DOHH2 (cell line): Measurements from ENCODE around the gene PRPS2.

Experiments used
- H3F3A ChIP-seq: fragments of 200-600 bp; sonication (generic), shearing (Covaris generic); 2 replicates; pipeline ENCODE4 v1.6.0; 2016; ENCODE audit warnings: antibody characterized with exemption, mild to moderate bottlenecking; ENCODE audit not compliant: control insufficient read depth, insufficient read depth
- H3K27ac ChIP-seq: fragments of 200-600 bp; sonication (generic); 2 replicates; pipeline ENCODE4 v1.5.1; 2014; ENCODE audit warnings: low read depth, mild to moderate bottlenecking, low read length, moderate library complexity
- H3K27me3 ChIP-seq: fragments of 200-600 bp; sonication (generic); 2 replicates; pipeline ENCODE4 v1.6.1; 2014; ENCODE audit warnings: mild to moderate bottlenecking, low read length, mixed read lengths; ENCODE audit not compliant: control insufficient read depth
- H3K36me3 ChIP-seq: fragments of 200-600 bp; sonication (generic); 2 replicates; pipeline ENCODE4 v1.6.1; 2014; ENCODE audit warnings: mild to moderate bottlenecking, low read length, moderate library complexity, mixed read lengths; ENCODE audit not compliant: control insufficient read depth
- H3K4me1 ChIP-seq: fragments of 200-600 bp; sonication (generic); 2 replicates; pipeline ENCODE4 v1.6.1; 2014; ENCODE audit warnings: mild to moderate bottlenecking, low read length, mixed read lengths; ENCODE audit not compliant: control insufficient read depth
- H3K4me2 ChIP-seq: fragments of 200-600 bp; sonication (generic); 2 replicates; pipeline ENCODE4 v1.6.0; 2014; ENCODE audit warnings: mild to moderate bottlenecking, low read length, moderate library complexity
- H3K4me3 ChIP-seq: fragments of 200-600 bp; sonication (generic); 2 replicates; pipeline ENCODE4 v1.5.1; 2014; ENCODE audit warnings: mild to moderate bottlenecking, low read length, mixed read lengths
- H3K79me2 ChIP-seq: fragments of 200-600 bp; sonication (generic); 2 replicates; pipeline ENCODE4 v1.6.1; 2014; ENCODE audit warnings: mild to moderate bottlenecking, low read length, mixed read lengths; ENCODE audit not compliant: control insufficient read depth
- H3K9me2 ChIP-seq: fragments of 200-600 bp; sonication (generic); replicated peaks from 2 replicates; pipeline ENCODE4 v1.6.1; 2014; ENCODE audit warnings: mild to moderate bottlenecking, low read length, mixed read lengths; ENCODE audit not compliant: control insufficient read depth
- H3K9me3 ChIP-seq: fragments of 200-600 bp; sonication (generic); 2 replicates; pipeline ENCODE4 v1.6.1; 2014; ENCODE audit warnings: antibody characterized with exemption, low read length, mixed read lengths; ENCODE audit not compliant: control insufficient read depth, insufficient read depth
- H4K20me1 ChIP-seq: fragments of 200-600 bp; sonication (generic); 2 replicates; pipeline ENCODE4 v1.6.0; 2014; ENCODE audit warnings: low read depth, mild to moderate bottlenecking, antibody characterized with exemption, low read length, moderate library complexity; ENCODE audit not compliant: control insufficient read depth, insufficient read depth
- CTCF ChIP-seq: fragments of 200-600 bp; sonication (generic); IDR thresholded peaks from one replicate; pipeline ENCODE4 v1.5.1; 2014; ENCODE audit warnings: antibody characterized with exemption, mild to moderate bottlenecking, low read depth, low read length; ENCODE audit not compliant: poor library complexity, severe bottlenecking
- EZH2phosphoT487 ChIP-seq: fragments of 200-600 bp; sonication (generic); IDR thresholded peaks from 2 replicates; pipeline ENCODE4 v1.6.1; 2017; ENCODE audit warnings: borderline replicate concordance, mild to moderate bottlenecking, antibody characterized with exemption, low read length, moderate library complexity, mixed read lengths

PRPS2 gene

GRCh38 chrX:12794654-12795053 is 3.4 kb downstream of the PRPS2 start:
- no peak overlapping the region for H3K4me2 ChIP-seq
- H3K4me1 ChIP-seq: peaks cover 27% of the 10 kb centered on the region
- TF ChIP-seq EZH2phosphoT487 (no peak), CTCF (no peak)
- no peaks in the 10 kb centered on the region for H3F3A ChIP-seq
- H3K36me3 ChIP-seq: peaks cover 45% of the 10 kb centered on the region
- peaks cover 10% of the 10 kb centered on the region; the same call in 1 of the 2 replicates for H4K20me1 ChIP-seq
- 0 out of 2 replicates have a peak, but pooled peaks cover 3% of the 10 kb centered on the region for H3K27me3 ChIP-seq
- no peaks in the 10 kb centered on the region for H3K9me3 ChIP-seq
- H3K27ac ChIP-seq: no peak overlapping the region
- no peaks in the 10 kb centered on the region for H3K9me2 ChIP-seq
- peaks cover 71% of the 10 kb centered on the region for H3K79me2 ChIP-seq
- H3K4me3 ChIP-seq: no peak overlapping the region

GRCh38 chrX:12798601-12799000 is 7.4 kb downstream of the PRPS2 start:
- H3K79me2 ChIP-seq: peaks cover 51% of the 10 kb centered on the region
- 0 out of 2 replicates have a peak, but pooled peaks cover 5% of the 10 kb centered on the region for H4K20me1 ChIP-seq
- no peaks in the 10 kb centered on the region for H3K9me2 ChIP-seq
- H3K4me1 ChIP-seq: peaks cover 6% of the 10 kb centered on the region
- no peak overlapping the region for H3K27ac ChIP-seq
- no peak overlapping the region for H3K4me3 ChIP-seq
- no peaks in the 10 kb centered on the region for H3K9me3 ChIP-seq
- no peak for TF ChIP-seq EZH2phosphoT487
- TF ChIP-seq CTCF: no peak
- peaks cover 58% of the 10 kb centered on the region for H3K36me3 ChIP-seq
- H3K27me3 ChIP-seq: no peaks in the 10 kb centered on the region
- H3K4me2 ChIP-seq: no peak overlapping the region
- H3F3A ChIP-seq: no peaks in the 10 kb centered on the region

- no peaks in the 10 kb centered on the region for H3K9me3 ChIP-seq
- H3K9me2 ChIP-seq: no peaks in the 10 kb centered on the region
- no peak overlapping the region for H3K4me2 ChIP-seq
- no peaks in the 10 kb centered on the region for H3F3A ChIP-seq
- TF ChIP-seq CTCF (no peak), EZH2phosphoT487 (no peak)
- H3K27ac ChIP-seq: no peak overlapping the region
- H4K20me1 ChIP-seq: 0 out of 2 replicates have a peak, but pooled peaks cover 5% of the 10 kb centered on the region
- peaks cover under 1% of the 10 kb centered on the region for H3K4me1 ChIP-seq
- H3K79me2 ChIP-seq: peaks cover 46% of the 10 kb centered on the region
- no peak overlapping the region for H3K4me3 ChIP-seq
- no peaks in the 10 kb centered on the region for H3K27me3 ChIP-seq
- H3K36me3 ChIP-seq: peaks cover 54% of the 10 kb centered on the region
These were observed 7.9 kb downstream of the PRPS2 start for GRCh38 chrX:12799118-12799517.

- Histone ChIP-seq H3K4me3 (no peak overlapping the region), H4K20me1 (no peaks in the 10 kb centered on the region), H3K4me1 (no peaks in the 10 kb centered on the region), H3K27ac (no peak overlapping the region), H3K79me2 (peaks cover 15% of the 10 kb centered on the region), H3K9me3 (no peaks in the 10 kb centered on the region), H3K4me2 (no peak overlapping the region), H3F3A (no peaks in the 10 kb centered on the region), H3K27me3 (no peaks in the 10 kb centered on the region), H3K9me2 (no peaks in the 10 kb centered on the region), H3K36me3 (peaks cover 64% of the 10 kb centered on the region)
- TF ChIP-seq CTCF (no peak), EZH2phosphoT487 (no peak)
These were observed 11.5 kb downstream of the PRPS2 start for GRCh38 chrX:12802741-12803140.
